CD4-positive, alpha-beta T cell (primary cell): ENCODE measurements around the gene CERS6. TPM values are rescaled to one million over a fixed set of nuclear protein-coding genes. Genes with fewer than 3 reads are reported as not detected.

Experiments used
- ATAC-seq: fragments of 200-7000 bp; cut with Tn5 transposase; one replicate; pipeline ENCODE4 v1.10.0; 2022; ENCODE audit warnings: mild to moderate bottlenecking; ENCODE audit not compliant: poor library complexity
- CTCF ChIA-PET: fragments of 350-600 bp; sonication (Branson Sonifier 250); formaldehyde crosslinking; loops from one replicate; lab custom pipeline; 2021; ENCODE audit warnings: antibody characterized with exemption, inconsistent platforms; lab: Charles Lee
- POLR2A ChIA-PET: fragments of 350-600 bp; sonication (Branson Sonifier 250); formaldehyde crosslinking; loops from one replicate; lab custom pipeline; 2021; ENCODE audit warnings: antibody characterized with exemption, inconsistent platforms; lab: Charles Lee
- DNase-seq, 14 experiments: peaks; one replicate each; pipeline ENCODE4 v3.0.0-alpha.2; 2013 to 2020; ENCODE audit warnings: mixed read lengths in 2 of 14
- H3K27ac ChIP-seq, 2 donors: one replicate each; pipeline versions ENCODE4 v1.5.1 to v1.7.0; 2013; ENCODE audit warnings: low read length in 2 of 2, low read depth in 1 of 2, mild to moderate bottlenecking in 1 of 2
- H3K27me3 ChIP-seq, 2 experiments: 1 replicate in 1 of 2; 2 replicates in 1 of 2; pipeline versions ENCODE4 v1.6.1 to v1.7.0; 2013; ENCODE audit warnings: low read length in 2 of 2, control low read depth in 1 of 2, mild to moderate bottlenecking in 1 of 2, moderate library complexity in 1 of 2; ENCODE audit not compliant: insufficient read depth in 2 of 2, control insufficient read depth in 1 of 2
- H3K36me3 ChIP-seq: one replicate; pipeline ENCODE4 v1.6.1; 2013; ENCODE audit warnings: low read length, control low read depth; ENCODE audit not compliant: insufficient read depth
- H3K4me1 ChIP-seq: one replicate; pipeline ENCODE4 v1.6.1; 2013; ENCODE audit warnings: low read length, control low read depth; ENCODE audit not compliant: insufficient read depth
- H3K4me3 ChIP-seq: one replicate; pipeline ENCODE4 v1.5.1; 2013; ENCODE audit warnings: mild to moderate bottlenecking, low read length, moderate library complexity
- H3K9me3 ChIP-seq, 2 experiments: 1 replicate in 1 of 2; 2 replicates in 1 of 2; pipeline versions ENCODE4 v1.6.1 to v1.7.0; 2013; ENCODE audit warnings: low read length in 2 of 2, mild to moderate bottlenecking in 2 of 2, control low read depth in 1 of 2, moderate library complexity in 1 of 2; ENCODE audit not compliant: control insufficient read depth in 1 of 2, insufficient read depth in 1 of 2
- H3K27ac Mint-ChIP-seq: one replicate; pipeline ENCODE4 v1.8.0; 2020; ENCODE audit warnings: mixed read lengths
- H3K27me3 Mint-ChIP-seq: one replicate; pipeline ENCODE4 v1.8.0; 2021; ENCODE audit warnings: mixed read lengths
- H3K36me3 Mint-ChIP-seq: one replicate; pipeline ENCODE4 v1.8.0; 2021; ENCODE audit warnings: low read depth, mixed read lengths
- H3K4me1 Mint-ChIP-seq: one replicate; pipeline ENCODE4 v1.8.0; 2021; ENCODE audit warnings: low read depth, mixed read lengths
- H3K4me3 Mint-ChIP-seq: one replicate; pipeline ENCODE4 v1.8.0; 2020; ENCODE audit warnings: mild to moderate bottlenecking, mixed read lengths
- H3K9me3 Mint-ChIP-seq: one replicate; pipeline ENCODE4 v1.8.0; 2020; ENCODE audit warnings: mixed read lengths
- CTCF ChIP-seq: fragments of 200-600 bp; IDR thresholded peaks from one replicate; pipeline ENCODE4 v1.8.0; 2022; ENCODE audit warnings: antibody characterized with exemption, mild to moderate bottlenecking
- intact Hi-C, 2 experiments: fragments of 100-400 bp; cut with DNase I in 1 of 2; cut with micrococcal nuclease in 1 of 2; formaldehyde crosslinking; loops; one replicate each; pipeline versions ENCODE4 v1.15.1 to v1.9.0; 2023 to 2025; cut with DNase I, micrococcal nuclease
- total RNA-seq, 174 experiments: library from RNA in 2 of 174; stranded (reverse) in 2 of 174; gene quantifications; one replicate each; pipeline ENCODE4 v1.2.3 and lab custom pipeline; 2021 to 2026

Gene CERS6
- total RNA-seq, 2 experiments from 2014 or later: 16.9 to 17.9 TPM

GRCh38 chr2:168732100-168732499 lies 276.0 kb downstream of the CERS6 start:
- no peak overlapping the region for H3K27ac Mint-ChIP-seq
- H3K27me3 Mint-ChIP-seq: no peaks in the 10 kb centered on the region
- DNase-seq (no peak), ATAC-seq (no peak)
- CTCF ChIA-PET: no interaction called here
- H3K4me1 Mint-ChIP-seq: peaks cover 4% of the 10 kb centered on the region
- Histone ChIP-seq H3K4me1 (no peaks in the 10 kb centered on the region), H3K36me3 (no peaks in the 10 kb centered on the region), H3K9me3 (no peaks in the 10 kb centered on the region), H3K27ac (no peak overlapping the region), H3K4me3 (no peak overlapping the region), H3K27me3 (no peaks in the 10 kb centered on the region)
- intact Hi-C loops: no loop called here
- H3K36me3 Mint-ChIP-seq: peaks cover 17% of the 10 kb centered on the region
- no peak overlapping the region for H3K4me3 Mint-ChIP-seq
- H3K9me3 Mint-ChIP-seq: no peaks in the 10 kb centered on the region
- TF ChIP-seq CTCF: no peak
- POLR2A ChIA-PET: no interaction called here

- intact Hi-C loops: no loop called here
- Histone ChIP-seq H3K36me3 (no peaks in the 10 kb centered on the region), H3K27ac (no peak overlapping the region), H3K9me3 (no peaks in the 10 kb centered on the region), H3K27me3 (no peaks in the 10 kb centered on the region), H3K4me3 (no peak overlapping the region), H3K4me1 (no peaks in the 10 kb centered on the region)
- DNase-seq: no peak
- no peak for TF ChIP-seq CTCF
- H3K36me3 Mint-ChIP-seq: peaks cover 17% of the 10 kb centered on the region
- no peak for ATAC-seq
- H3K4me3 Mint-ChIP-seq: no peak overlapping the region
- H3K9me3 Mint-ChIP-seq: no peaks in the 10 kb centered on the region
- H3K27me3 Mint-ChIP-seq: no peaks in the 10 kb centered on the region
- H3K4me1 Mint-ChIP-seq: peaks cover 5% of the 10 kb centered on the region
- ChIA-PET CTCF (no interaction called here), POLR2A (no interaction called here)
- H3K27ac Mint-ChIP-seq: no peak overlapping the region
These were observed 276.4 kb downstream of the CERS6 start for GRCh38 chr2:168732506-168732905.

GRCh38 chr2:168734199-168734760 lies 278.2 kb downstream of the CERS6 start:
- H3K9me3 ChIP-seq: no peaks in the 10 kb centered on the region
- CTCF ChIA-PET: no interaction called here
- POLR2A ChIA-PET: no interaction called here
- H3K4me3 ChIP-seq: no peak overlapping the region
- H3K27me3 ChIP-seq: no peaks in the 10 kb centered on the region
- no peak overlapping the region for H3K27ac ChIP-seq
- Mint-ChIP-seq H3K4me3 (no peak overlapping the region), H3K9me3 (no peaks in the 10 kb centered on the region), H3K27ac (peak overlapping the region; percentile 14), H3K36me3 (peaks cover 8% of the 10 kb centered on the region), H3K4me1 (peaks cover 15% of the 10 kb centered on the region), H3K27me3 (no peaks in the 10 kb centered on the region)
- peaks cover 3% of the 10 kb centered on the region for H3K4me1 ChIP-seq
- ATAC-seq: no peak
- TF ChIP-seq CTCF: no peak
- no peaks in the 10 kb centered on the region for H3K36me3 ChIP-seq
- DNase-seq: no peak
- intact Hi-C loops: no loop called here
